SJSA1 (cell line): ENCODE data around the gene MIPEP. TPM values are rescaled to one million over a fixed set of nuclear protein-coding genes. Genes with fewer than 3 reads are reported as not detected.

Experiments
- DNase-seq, 2 experiments: peaks; one replicate each; pipeline ENCODE4 v3.0.0-alpha.2; 2015 to 2020; ENCODE audit warnings: low spot score in 2 of 2, low read depth in 1 of 2
- H3K27ac ChIP-seq: fragments of 250-450 bp; sonication (Bioruptor Pico); 2 replicates; pipeline ENCODE4 v1.5.1; 2020; ENCODE audit warnings: mild to moderate bottlenecking, moderate library complexity
- H3K27me3 ChIP-seq: fragments of 250-450 bp; sonication (Bioruptor Pico); replicated peaks from 2 replicates; pipeline ENCODE4 v1.5.1; 2020; ENCODE audit warnings: mild to moderate bottlenecking, moderate library complexity
- H3K36me3 ChIP-seq: fragments of 250-450 bp; sonication (Bioruptor Pico); 2 replicates; pipeline ENCODE4 v1.5.1; 2020; ENCODE audit warnings: mild to moderate bottlenecking
- H3K4me1 ChIP-seq: fragments of 250-450 bp; sonication (Bioruptor Pico); replicated peaks from 2 replicates; pipeline ENCODE4 v1.6.1; 2021; ENCODE audit warnings: mild to moderate bottlenecking
- H3K4me3 ChIP-seq: fragments of 250-450 bp; sonication (Bioruptor Pico); 2 replicates; pipeline ENCODE4 v1.5.1; 2020; ENCODE audit warnings: mild to moderate bottlenecking
- H3K9me3 ChIP-seq: fragments of 250-450 bp; sonication (Bioruptor Pico); replicated peaks from 2 replicates; pipeline ENCODE4 v1.5.1; 2020; ENCODE audit warnings: mild to moderate bottlenecking
- total RNA-seq: library from RNA; depleted of rRNA; stranded (reverse); fragments of >200 nt; shearing (Covaris generic); gene quantifications from 2 replicates; pipeline ENCODE4 v1.2.3, GENCODE V29; 2014

The MIPEP gene
- total RNA-seq, 1 experiment from 2014 or later, result 6.1 TPM

DNA sequence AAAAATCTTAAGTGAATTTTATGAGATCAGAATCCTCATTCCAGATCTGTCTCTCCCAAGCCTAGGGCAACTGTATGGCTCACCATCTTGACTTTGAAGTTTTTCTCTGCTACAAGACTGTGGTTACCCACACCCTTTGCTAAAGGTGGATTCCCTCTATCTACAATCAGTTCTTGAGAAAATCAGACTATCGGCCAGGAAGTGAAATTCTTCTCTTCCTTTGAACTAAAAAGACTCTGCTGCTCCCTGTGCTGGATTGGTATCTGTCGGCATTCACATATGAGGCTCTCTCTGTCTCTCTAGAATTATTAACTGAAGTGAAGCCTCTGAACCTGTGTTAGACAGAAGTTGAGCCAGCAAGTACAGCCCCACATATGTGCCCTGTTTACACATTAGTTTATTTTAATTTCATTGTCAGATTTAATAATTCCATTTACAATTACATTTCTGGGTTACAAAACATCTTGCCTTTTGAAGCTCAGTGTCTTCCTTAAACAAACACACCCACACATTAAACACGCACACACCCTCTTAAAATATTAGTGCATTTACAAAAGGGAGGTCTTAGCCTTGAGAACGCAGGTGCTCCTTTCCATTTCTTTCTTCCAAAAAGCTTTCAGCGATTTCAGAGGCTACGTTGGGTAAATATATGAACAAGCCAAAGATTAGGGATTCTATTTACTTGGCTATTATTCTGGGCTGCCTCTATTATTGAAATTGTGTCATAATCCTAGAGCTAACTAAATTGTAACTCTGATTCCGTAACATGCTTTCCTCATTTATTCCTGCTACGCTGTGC, 145.7 kb downstream of the MIPEP start:
- no peak for DNase-seq
- H3K9me3 ChIP-seq, result no peaks in the 10 kb centered on the region
- no peaks in the 10 kb centered on the region for H3K36me3 ChIP-seq
- H3K4me1 ChIP-seq, result 0 out of 2 replicates have a peak, but pooled peaks cover 4% of the 10 kb centered on the region
- no peak overlapping the region for H3K4me3 ChIP-seq
- no peaks in the 10 kb centered on the region for H3K27me3 ChIP-seq
- H3K27ac ChIP-seq, result no peak overlapping the region

DNA sequence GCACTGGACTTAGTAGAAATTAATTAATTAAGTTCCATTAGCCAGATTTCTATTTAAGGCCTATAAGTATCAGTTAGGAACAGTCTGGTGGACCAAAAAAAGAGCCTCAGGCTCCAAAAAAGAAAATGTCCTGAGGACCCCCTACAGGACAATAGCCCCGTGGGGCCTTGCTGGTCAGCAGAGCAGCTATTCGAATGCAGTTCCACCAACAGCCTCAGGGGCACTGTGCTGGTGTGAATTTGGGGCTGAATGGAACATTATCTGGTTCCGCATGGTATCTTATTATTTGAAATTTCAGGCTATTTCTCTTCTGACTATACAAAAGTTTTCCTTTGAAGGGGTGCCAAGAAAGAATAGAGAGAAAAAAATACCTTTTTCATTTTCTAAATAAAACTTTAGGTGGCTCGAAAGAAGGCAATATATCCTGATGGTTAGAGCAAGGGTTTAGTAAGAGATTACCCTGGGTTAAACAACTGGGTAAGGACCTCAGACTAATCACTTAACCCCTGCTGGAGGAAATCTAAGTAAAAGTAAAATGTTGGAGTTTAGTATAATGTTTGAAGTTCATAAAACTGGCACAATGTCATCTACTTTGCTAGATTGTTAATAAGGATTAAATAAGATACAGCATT, 147.2 kb downstream of the MIPEP start:
- H3K4me1 ChIP-seq, result no peaks in the 10 kb centered on the region
- no peak overlapping the region for H3K27ac ChIP-seq
- no peak for DNase-seq
- no peaks in the 10 kb centered on the region for H3K9me3 ChIP-seq
- H3K36me3 ChIP-seq, result no peaks in the 10 kb centered on the region
- H3K4me3 ChIP-seq, result no peak overlapping the region
- no peaks in the 10 kb centered on the region for H3K27me3 ChIP-seq

DNA sequence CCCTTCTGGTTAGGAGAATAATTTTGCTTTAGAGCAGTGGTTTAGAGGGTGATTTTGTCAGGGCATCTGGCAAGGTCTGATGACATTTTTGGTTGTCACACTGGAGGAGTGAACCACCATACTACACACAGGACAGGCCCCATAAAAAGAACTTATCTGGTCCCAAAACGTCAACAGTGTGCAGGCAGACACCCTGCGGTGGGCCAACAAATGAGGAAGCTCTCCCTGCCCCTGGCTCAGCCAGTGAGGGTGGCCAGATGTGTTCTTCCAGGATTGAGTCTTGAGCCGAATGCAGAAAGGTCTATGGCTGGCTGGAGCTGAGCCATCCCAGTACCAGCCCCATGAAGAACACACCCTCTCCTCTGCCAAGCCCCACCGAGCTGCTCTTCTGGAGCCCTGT, 149.2 kb downstream of the MIPEP start:
- no peak overlapping the region for H3K27ac ChIP-seq
- H3K4me3 ChIP-seq, result no peak overlapping the region
- H3K4me1 ChIP-seq, result no peaks in the 10 kb centered on the region
- H3K27me3 ChIP-seq, result no peaks in the 10 kb centered on the region
- H3K9me3 ChIP-seq, result no peaks in the 10 kb centered on the region
- H3K36me3 ChIP-seq, result no peaks in the 10 kb centered on the region
- DNase-seq, result no peak

DNA sequence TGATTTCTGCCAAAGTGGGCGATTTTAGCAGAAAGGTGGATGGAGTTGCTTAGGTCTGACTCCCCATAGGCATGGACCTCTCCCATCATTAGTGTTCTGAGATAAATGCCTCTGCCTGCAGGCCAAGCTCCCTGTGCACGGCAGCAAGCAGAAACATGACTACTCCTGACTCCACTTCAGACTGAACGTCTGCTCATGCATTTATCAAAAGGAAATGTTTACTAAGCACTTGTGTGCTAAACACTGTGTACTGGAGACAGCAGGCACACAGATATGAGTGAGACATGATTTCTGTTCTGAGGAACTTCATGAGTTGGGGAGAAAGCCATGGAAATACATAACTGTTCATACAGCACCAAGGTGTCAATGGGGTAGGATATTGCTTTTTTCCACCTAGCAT, 149.6 kb downstream of the MIPEP start:
- Histone ChIP-seq H3K4me3 (no peak overlapping the region), H3K4me1 (no peaks in the 10 kb centered on the region), H3K36me3 (no peaks in the 10 kb centered on the region), H3K9me3 (no peaks in the 10 kb centered on the region), H3K27me3 (no peaks in the 10 kb centered on the region), H3K27ac (no peak overlapping the region)
- DNase-seq, result no peak

DNA sequence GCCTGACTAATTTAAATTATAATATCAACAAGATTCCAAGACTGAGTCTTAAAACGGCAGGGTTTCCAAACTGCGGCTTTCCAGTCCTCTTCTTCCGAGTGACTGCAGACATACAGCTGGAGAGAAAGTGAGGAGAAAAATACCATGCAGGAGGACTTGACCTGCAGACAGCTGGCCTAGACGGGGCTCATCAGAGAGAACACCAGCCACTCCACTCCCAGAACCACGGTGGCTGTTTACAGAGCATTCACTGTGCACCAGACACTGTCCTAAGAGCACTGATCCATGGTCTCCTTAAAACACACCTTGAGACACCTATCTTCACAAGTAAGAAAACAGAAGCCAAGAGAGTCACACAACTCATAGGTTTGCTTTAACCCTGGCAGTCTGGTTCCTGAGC, 152.7 kb downstream of the MIPEP start:
- no peak overlapping the region for H3K4me3 ChIP-seq
- no peaks in the 10 kb centered on the region for H3K4me1 ChIP-seq
- no peaks in the 10 kb centered on the region for H3K9me3 ChIP-seq
- H3K27me3 ChIP-seq, result no peaks in the 10 kb centered on the region
- H3K36me3 ChIP-seq, result no peaks in the 10 kb centered on the region
- DNase-seq, result no peak
- no peak overlapping the region for H3K27ac ChIP-seq

DNA sequence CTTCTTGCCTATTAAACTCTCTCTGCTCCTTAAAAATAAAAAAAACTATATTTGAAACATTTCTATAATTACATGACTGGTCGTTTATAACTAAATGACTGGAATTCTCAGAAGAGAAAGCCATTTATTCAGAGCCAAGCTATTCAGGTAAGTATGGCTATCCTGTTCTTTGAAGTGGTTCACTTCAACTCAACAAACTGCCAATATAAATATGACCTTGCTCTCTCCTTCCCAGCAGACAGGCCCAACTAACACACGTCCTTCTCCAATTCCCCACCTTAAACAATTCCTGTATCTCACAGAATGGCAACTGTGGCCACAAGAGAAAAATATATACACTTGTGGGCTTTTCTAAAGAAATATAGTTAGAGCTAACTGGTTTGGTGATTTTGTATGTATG, 153.9 kb downstream of the MIPEP start:
- Histone ChIP-seq H3K27me3 (no peaks in the 10 kb centered on the region), H3K4me1 (no peaks in the 10 kb centered on the region), H3K36me3 (no peaks in the 10 kb centered on the region), H3K9me3 (no peaks in the 10 kb centered on the region), H3K27ac (no peak overlapping the region), H3K4me3 (no peak overlapping the region)
- no peak for DNase-seq

DNA sequence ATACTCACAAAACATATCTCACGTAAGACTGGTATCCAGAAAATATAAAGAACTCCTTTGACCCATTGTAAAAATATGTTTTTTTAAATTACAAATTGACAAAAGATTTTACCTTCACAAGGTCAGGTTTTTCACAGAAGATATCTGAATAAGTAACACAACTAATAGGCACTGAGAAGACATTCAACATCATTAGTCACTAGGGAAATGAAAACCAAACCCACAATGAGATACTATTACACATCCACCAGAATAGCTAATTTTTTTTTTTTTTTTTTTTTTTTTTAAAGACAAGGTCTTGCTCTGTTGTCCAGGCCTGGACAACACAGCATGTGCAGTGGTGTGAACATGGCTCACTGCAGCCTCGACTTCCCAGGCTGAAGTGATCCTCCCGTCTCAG, 157.5 kb downstream of the MIPEP start:
- DNase-seq, result no peak
- no peaks in the 10 kb centered on the region for H3K9me3 ChIP-seq
- no peaks in the 10 kb centered on the region for H3K36me3 ChIP-seq
- H3K4me3 ChIP-seq, result no peak overlapping the region
- no peaks in the 10 kb centered on the region for H3K4me1 ChIP-seq
- no peak overlapping the region for H3K27ac ChIP-seq
- no peaks in the 10 kb centered on the region for H3K27me3 ChIP-seq

DNA sequence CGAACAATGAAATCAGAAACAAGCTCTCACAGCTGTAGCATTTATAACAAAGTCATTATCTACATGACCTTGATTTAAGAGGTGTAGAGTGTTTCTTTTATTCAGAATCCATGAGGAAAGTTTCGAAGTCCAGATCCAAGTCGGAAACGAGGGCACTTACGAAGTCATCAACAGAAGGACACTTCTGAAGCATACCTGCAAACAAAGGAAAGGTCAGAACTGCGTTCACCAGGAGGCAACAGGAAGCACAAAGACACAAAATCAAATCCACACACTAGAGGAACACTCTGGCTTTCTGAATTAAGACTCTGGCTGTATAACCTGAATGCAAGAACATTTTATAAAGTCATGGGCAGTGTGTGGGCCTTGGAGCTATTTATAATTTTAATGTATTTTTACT, 158.9 kb downstream of the MIPEP start:
- no peak overlapping the region for H3K27ac ChIP-seq
- DNase-seq, result no peak
- no peaks in the 10 kb centered on the region for H3K9me3 ChIP-seq
- no peaks in the 10 kb centered on the region for H3K36me3 ChIP-seq
- no peak overlapping the region for H3K4me3 ChIP-seq
- H3K27me3 ChIP-seq, result no peaks in the 10 kb centered on the region
- no peaks in the 10 kb centered on the region for H3K4me1 ChIP-seq

DNA sequence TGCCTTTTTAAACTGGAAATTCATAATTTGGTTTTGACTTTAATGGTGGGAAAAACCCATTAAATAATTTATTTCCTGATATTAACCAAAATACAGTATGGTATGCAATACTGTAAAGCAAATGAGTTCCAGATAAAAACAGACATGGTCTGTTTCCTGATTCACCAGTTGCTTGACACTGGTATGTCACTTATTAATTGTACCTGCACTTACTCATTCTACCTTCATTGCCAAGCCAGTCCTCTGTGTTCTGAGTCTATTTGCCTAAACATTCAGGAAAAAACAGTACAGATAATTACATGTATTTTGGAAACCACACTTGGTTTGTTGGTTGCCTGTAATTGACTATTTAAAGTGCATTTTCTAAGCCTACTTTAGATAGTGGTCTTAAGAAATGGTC, 159.7 kb downstream of the MIPEP start:
- Histone ChIP-seq H3K4me3 (no peak overlapping the region), H3K36me3 (no peaks in the 10 kb centered on the region)
- DNase-seq, result no peak

DNA sequence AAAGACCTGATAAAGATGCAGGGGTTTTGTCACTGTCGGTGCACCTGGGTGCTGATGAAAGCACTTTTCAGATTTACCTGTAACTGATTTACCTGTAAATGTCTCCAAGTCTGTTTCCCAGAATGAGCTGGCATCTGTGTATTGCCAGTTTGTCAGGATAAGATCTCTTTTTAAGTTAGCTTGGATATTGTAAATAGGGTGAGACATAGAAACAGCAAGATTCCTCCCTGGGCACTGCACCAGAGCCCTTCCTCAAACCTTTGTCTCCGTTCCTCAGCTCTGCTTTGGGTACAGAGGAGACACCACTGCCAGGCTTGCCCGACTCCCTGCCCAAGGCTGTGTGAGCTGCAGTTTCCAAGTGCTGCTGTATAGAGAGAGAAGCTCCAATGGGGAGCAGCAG, 160.4 kb downstream of the MIPEP start:
- Histone ChIP-seq H3K4me3 (no peak overlapping the region), H3K9me3 (no peaks in the 10 kb centered on the region), H3K27me3 (no peaks in the 10 kb centered on the region), H3K4me1 (no peaks in the 10 kb centered on the region), H3K36me3 (no peaks in the 10 kb centered on the region), H3K27ac (no peak overlapping the region)
- DNase-seq, result no peak

More for the DNA sequence above, 159.7 kb downstream of the MIPEP start:
- Histone ChIP-seq H3K27ac (no peak overlapping the region), H3K27me3 (no peaks in the 10 kb centered on the region), H3K9me3 (no peaks in the 10 kb centered on the region), H3K4me1 (no peaks in the 10 kb centered on the region)

DNA sequence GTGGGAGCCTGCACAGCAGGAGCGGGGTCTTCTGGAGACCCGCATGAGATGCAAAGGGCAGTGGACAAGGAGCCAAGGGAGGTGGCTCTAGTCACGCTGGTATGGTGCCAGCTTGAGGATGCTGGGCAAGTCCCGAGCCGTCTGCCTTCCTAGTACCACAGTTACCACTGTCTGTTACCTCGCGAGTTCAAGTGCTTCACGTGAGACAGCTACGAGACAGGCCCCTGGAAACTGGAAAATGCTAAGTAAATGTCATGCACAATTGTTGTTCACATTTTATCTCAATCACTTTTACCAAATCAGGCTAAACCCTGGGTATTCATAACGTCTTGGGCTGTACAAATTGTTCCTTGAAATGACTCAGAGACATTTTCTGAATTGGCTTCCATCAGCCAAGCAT, 163.3 kb downstream of the MIPEP start:
- no peak for DNase-seq
- Histone ChIP-seq H3K4me1 (no peaks in the 10 kb centered on the region), H3K27me3 (no peaks in the 10 kb centered on the region), H3K36me3 (no peaks in the 10 kb centered on the region), H3K4me3 (no peak overlapping the region), H3K9me3 (no peaks in the 10 kb centered on the region), H3K27ac (no peak overlapping the region)

DNA sequence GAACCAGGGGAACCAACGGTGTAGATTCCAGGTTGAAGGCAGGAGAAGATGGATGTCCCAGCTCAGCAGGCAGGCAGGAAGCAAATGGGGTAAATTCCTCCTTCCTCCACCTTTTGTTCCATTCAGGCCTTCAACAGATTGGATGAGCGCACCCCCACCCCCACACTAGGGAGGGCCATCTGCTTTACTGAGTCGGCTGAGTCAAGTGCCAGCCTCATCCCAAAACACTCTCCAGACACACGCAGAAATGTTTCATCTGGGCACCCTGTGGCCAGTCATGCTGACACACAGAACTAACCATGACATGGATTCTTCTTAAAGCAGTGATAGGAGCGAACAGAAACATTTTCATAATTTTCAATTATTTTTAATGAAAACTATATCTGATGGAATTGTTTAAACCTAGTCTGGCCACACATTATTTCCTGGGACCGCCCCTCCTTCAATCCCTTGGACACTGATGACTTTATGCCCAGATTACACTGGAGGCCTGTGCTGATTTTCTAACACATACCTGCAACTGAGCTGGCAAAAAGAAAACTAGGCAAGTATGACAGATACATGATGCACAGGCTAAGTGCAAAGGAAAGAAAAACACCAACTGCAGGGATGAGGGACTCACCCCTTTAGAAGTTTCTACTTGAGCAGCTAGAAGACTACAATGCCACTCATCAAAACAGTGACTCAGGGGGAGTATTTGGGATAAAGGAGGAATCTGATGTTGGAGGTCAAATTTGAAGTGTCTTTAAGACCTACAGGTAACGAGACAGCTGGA, 164.8 kb downstream of the MIPEP start:
- H3K27ac ChIP-seq, result no peak overlapping the region
- no peaks in the 10 kb centered on the region for H3K9me3 ChIP-seq
- no peaks in the 10 kb centered on the region for H3K27me3 ChIP-seq
- DNase-seq, result no peak
- H3K4me1 ChIP-seq, result no peaks in the 10 kb centered on the region
- H3K36me3 ChIP-seq, result no peaks in the 10 kb centered on the region
- H3K4me3 ChIP-seq, result no peak overlapping the region

DNA sequence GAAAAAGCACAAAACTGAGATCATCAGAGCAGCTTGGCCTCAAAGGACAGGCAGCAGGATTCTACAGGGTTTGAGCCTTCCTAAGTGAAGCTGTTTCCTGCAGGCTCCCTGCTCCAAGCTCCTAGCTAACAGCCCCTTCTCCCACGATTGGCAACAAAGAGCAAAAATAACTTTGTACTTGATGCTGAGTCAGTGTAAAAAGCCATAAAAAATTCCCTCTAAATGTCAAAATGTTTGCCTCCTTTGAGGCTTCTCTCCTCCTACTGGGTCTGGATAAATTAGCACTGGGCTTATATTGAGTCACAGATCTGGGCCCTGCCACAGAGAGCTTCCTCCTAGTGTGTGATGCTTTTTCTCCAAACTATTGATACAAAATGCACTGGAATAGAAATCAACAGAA, 165.7 kb downstream of the MIPEP start:
- Histone ChIP-seq H3K27ac (no peak overlapping the region), H3K4me3 (no peak overlapping the region), H3K27me3 (no peaks in the 10 kb centered on the region), H3K4me1 (no peaks in the 10 kb centered on the region), H3K36me3 (no peaks in the 10 kb centered on the region), H3K9me3 (no peaks in the 10 kb centered on the region)
- no peak for DNase-seq
